HAP-1 (cell line): ENCODE data around the gene ADD3.

Experiments
- DNase-seq, 2 experiments: peaks; one replicate each; pipeline ENCODE4 v3.0.0-alpha.2; 2016 to 2020; ENCODE audit warnings: low spot score in 2 of 2
- H3K27me3 ChIP-seq: fragments of 250-450 bp; sonication (Bioruptor Pico); 2 replicates; pipeline ENCODE4 v1.5.1; 2020; ENCODE audit warnings: low read depth, mild to moderate bottlenecking, moderate library complexity
- H3K36me3 ChIP-seq: fragments of 250-450 bp; sonication (Bioruptor Pico); replicated peaks from 2 replicates; pipeline ENCODE4 v1.5.1; 2020; ENCODE audit warnings: mild to moderate bottlenecking
- H3K4me1 ChIP-seq: fragments of 250-450 bp; sonication (Bioruptor Pico); 2 replicates; pipeline ENCODE4 v1.5.1; 2020; ENCODE audit warnings: mild to moderate bottlenecking
- H3K4me3 ChIP-seq: fragments of 250-450 bp; sonication (Bioruptor Pico); 2 replicates; pipeline ENCODE4 v1.5.1; 2020; ENCODE audit warnings: mild to moderate bottlenecking, moderate library complexity
- H3K9me3 ChIP-seq: fragments of 250-450 bp; sonication (Bioruptor Pico); 2 replicates; pipeline ENCODE4 v1.5.1; 2020; ENCODE audit warnings: mild to moderate bottlenecking, moderate library complexity
- in situ Hi-C: fragments of 300-500 bp; cut with MboI; formaldehyde crosslinking; loops from 3 replicates; pipeline ENCODE4 v1.14.3; 2020; ENCODE audit warnings: low sequenced_read_pairs, inconsistent platforms, mixed read lengths

Gene ADD3

GRCh38 chr10:110059925-110060324 is 52.1 kb downstream of the ADD3 start:
- Histone ChIP-seq H3K27me3 (no peaks in the 10 kb centered on the region), H3K36me3 (no peaks in the 10 kb centered on the region), H3K9me3 (no peaks in the 10 kb centered on the region), H3K4me3 (no peak overlapping the region), H3K4me1 (peaks cover 5% of the 10 kb centered on the region)
- DNase-seq = no peak
- in situ Hi-C loops = no loop called here

- in situ Hi-C loops = no loop called here
- no peaks in the 10 kb centered on the region for H3K36me3 ChIP-seq
- no peak for DNase-seq
- no peaks in the 10 kb centered on the region for H3K27me3 ChIP-seq
- no peaks in the 10 kb centered on the region; the same call in none of the 2 replicates for H3K4me1 ChIP-seq
- no peak overlapping the region for H3K4me3 ChIP-seq
- H3K9me3 ChIP-seq = no peaks in the 10 kb centered on the region
Observed at GRCh38 chr10:110061687-110062086, 53.9 kb downstream of the ADD3 start.

GRCh38 chr10:110065269-110065668 is 57.5 kb downstream of the ADD3 start:
- H3K9me3 ChIP-seq = no peaks in the 10 kb centered on the region
- in situ Hi-C loops = no loop called here
- no peaks in the 10 kb centered on the region for H3K36me3 ChIP-seq
- H3K4me1 ChIP-seq = peaks cover 25% of the 10 kb centered on the region
- no peak for DNase-seq
- no peaks in the 10 kb centered on the region for H3K27me3 ChIP-seq
- H3K4me3 ChIP-seq = no peak overlapping the region

GRCh38 chr10:110067960-110068770 is 60.4 kb downstream of the ADD3 start:
- Histone ChIP-seq H3K4me3 (no peak overlapping the region), H3K4me1 (peaks cover 28% of the 10 kb centered on the region), H3K36me3 (no peaks in the 10 kb centered on the region), H3K27me3 (no peaks in the 10 kb centered on the region), H3K9me3 (no peaks in the 10 kb centered on the region)
- in situ Hi-C loops = no loop called here
- peak; percentile 37 to 46 for DNase-seq

GRCh38 chr10:110068780-110069179 is 61.0 kb downstream of the ADD3 start:
- no peaks in the 10 kb centered on the region for H3K27me3 ChIP-seq
- no peak overlapping the region for H3K4me3 ChIP-seq
- H3K9me3 ChIP-seq = no peaks in the 10 kb centered on the region
- H3K4me1 ChIP-seq = peaks cover 28% of the 10 kb centered on the region
- in situ Hi-C loops = no loop called here
- H3K36me3 ChIP-seq = no peaks in the 10 kb centered on the region
- DNase-seq = no peak

- in situ Hi-C loops = no loop called here
- Histone ChIP-seq H3K9me3 (no peaks in the 10 kb centered on the region), H3K27me3 (no peaks in the 10 kb centered on the region), H3K4me1 (peaks cover 28% of the 10 kb centered on the region), H3K36me3 (no peaks in the 10 kb centered on the region), H3K4me3 (no peak overlapping the region)
- DNase-seq = peak in 1 of 2 experiments; percentile 70
Observed at GRCh38 chr10:110069502-110069982, 61.8 kb downstream of the ADD3 start.

GRCh38 chr10:110073896-110074295 is 66.1 kb downstream of the ADD3 start:
- H3K27me3 ChIP-seq = no peaks in the 10 kb centered on the region
- H3K4me1 ChIP-seq = peaks cover 33% of the 10 kb centered on the region
- H3K4me3 ChIP-seq = no peak overlapping the region
- no peaks in the 10 kb centered on the region for H3K36me3 ChIP-seq
- no peak for DNase-seq
- H3K9me3 ChIP-seq = no peaks in the 10 kb centered on the region
- in situ Hi-C loops = no loop called here

- H3K9me3 ChIP-seq = no peaks in the 10 kb centered on the region
- no peaks in the 10 kb centered on the region for H3K27me3 ChIP-seq
- in situ Hi-C loops = no loop called here
- no peak for DNase-seq
- H3K4me3 ChIP-seq = no peak overlapping the region
- no peaks in the 10 kb centered on the region for H3K36me3 ChIP-seq
- H3K4me1 ChIP-seq = peaks cover 29% of the 10 kb centered on the region
Observed at GRCh38 chr10:110074298-110074697, 66.5 kb downstream of the ADD3 start.

DNA sequence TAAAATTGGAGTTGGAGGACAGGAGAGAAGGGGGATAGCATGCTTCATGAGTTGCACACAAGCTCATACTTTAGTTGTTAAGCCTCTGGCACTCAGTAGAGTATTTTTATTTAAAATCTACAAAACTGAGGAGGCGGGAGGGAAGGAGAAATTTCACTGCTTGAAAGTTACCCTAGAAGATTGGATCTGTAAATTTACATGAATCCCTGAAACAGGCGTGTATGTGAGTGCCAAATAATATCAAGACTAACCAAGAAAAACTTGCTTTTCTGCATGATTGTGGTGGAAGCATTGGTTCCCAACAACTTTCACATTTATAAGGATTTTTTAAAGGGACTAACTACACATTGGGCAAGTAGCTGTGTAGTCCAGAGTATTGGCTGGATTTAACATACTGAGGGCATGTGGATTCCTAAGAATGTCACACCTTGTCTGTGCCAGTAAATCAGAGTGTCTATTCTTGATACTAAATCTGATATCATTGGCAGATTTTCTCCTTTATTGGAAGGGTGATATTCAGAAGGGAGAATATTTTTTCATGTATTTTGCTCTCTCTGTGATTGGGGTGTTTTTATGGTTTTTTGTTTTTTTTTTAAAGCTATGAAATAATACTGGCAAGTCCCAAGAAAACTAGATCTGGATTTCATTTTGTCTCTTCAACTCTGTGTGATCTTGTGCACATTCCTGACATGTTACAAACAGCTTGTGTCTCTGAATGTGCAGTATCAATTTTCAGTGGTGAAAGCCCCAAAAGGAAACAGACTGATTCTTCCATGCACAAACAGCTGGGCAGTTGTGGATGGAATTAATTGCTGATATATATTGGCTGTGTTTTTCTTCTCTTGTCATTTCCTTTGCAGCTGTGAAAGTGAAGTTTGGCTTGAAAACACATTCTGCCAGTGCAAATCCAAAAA is 67.2 kb downstream of the ADD3 start:
- no peaks in the 10 kb centered on the region for H3K9me3 ChIP-seq
- in situ Hi-C loops = no loop called here
- no peaks in the 10 kb centered on the region for H3K36me3 ChIP-seq
- peaks cover 23% of the 10 kb centered on the region for H3K4me1 ChIP-seq
- no peak overlapping the region for H3K4me3 ChIP-seq
- DNase-seq = no peak
- no peaks in the 10 kb centered on the region for H3K27me3 ChIP-seq

DNA sequence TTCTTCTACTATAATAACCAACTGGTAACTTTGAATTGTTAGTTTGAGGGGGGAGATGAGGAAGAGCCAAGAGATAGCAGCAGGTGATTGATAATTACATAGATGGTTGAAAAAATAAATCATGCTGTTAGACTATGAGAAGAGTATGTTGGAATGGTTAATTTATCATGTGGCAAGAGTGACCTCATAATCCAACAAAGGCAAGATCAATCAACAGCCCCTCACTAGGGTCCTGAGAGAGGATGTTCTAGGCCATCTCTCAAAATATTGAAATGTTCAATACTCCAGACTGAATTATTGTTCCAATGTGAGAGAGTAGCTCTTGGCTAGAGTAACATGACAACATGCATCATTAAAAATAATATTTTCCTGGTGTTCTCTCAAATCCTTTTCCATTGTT is 67.9 kb downstream of the ADD3 start:
- Histone ChIP-seq H3K4me1 (peaks cover 18% of the 10 kb centered on the region), H3K4me3 (no peak overlapping the region), H3K36me3 (no peaks in the 10 kb centered on the region), H3K27me3 (no peaks in the 10 kb centered on the region), H3K9me3 (no peaks in the 10 kb centered on the region)
- in situ Hi-C loops = no loop called here
- no peak for DNase-seq

DNA sequence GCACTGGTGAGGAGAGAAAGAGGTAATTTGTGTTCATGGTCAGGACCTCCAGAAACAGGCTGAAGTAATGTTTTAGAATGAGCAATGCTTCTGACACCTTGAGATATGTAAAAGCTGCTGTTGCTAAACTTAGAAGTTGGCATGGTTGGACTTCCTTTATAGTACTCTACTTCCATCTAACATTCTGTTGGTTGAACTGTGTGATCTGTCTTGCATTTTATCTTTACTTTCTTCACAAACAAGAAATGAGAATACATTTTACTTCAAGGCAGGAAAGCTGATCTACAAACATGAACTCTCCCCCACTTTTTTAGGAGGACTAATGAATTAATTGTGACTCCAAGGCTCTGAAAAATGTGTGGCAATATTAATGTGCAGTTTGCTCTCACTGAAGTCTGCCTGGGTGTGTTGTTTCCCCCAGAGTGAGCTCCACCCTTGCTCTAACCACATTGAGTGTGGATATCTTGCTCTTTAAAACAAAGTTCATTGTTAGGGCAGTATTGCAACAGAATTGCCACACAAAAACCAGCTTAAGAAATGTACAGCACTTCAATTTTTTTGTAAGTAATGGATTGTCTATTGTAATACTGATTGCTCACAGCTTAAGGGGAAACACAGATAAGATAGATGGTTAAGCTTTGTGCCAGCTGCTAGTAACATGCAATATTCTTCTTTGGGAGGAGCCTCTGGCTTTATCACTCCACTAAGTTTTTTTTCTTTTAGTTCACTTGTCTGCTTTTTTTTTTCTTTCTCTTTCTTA is 69.0 kb downstream of the ADD3 start:
- H3K27me3 ChIP-seq = no peaks in the 10 kb centered on the region
- no peaks in the 10 kb centered on the region for H3K9me3 ChIP-seq
- in situ Hi-C loops = no loop called here
- DNase-seq = peak; percentile 64 to 93
- H3K4me1 ChIP-seq = peaks cover 18% of the 10 kb centered on the region
- H3K36me3 ChIP-seq = no peaks in the 10 kb centered on the region
- H3K4me3 ChIP-seq = no peak overlapping the region

- Histone ChIP-seq H3K27me3 (no peaks in the 10 kb centered on the region), H3K4me1 (peaks cover 25% of the 10 kb centered on the region), H3K9me3 (no peaks in the 10 kb centered on the region), H3K4me3 (no peak overlapping the region), H3K36me3 (no peaks in the 10 kb centered on the region)
- no peak for DNase-seq
- in situ Hi-C loops = no loop called here
Observed at GRCh38 chr10:110077436-110078130, 69.8 kb downstream of the ADD3 start.

GRCh38 chr10:110078317-110078716 is 70.5 kb downstream of the ADD3 start:
- in situ Hi-C loops = no loop called here
- no peaks in the 10 kb centered on the region for H3K36me3 ChIP-seq
- no peaks in the 10 kb centered on the region for H3K9me3 ChIP-seq
- no peaks in the 10 kb centered on the region for H3K27me3 ChIP-seq
- H3K4me3 ChIP-seq = no peak overlapping the region
- peaks cover 28% of the 10 kb centered on the region for H3K4me1 ChIP-seq
- no peak for DNase-seq
